Activated naive CD8-positive, alpha-beta T cell treated with anti-CD3 and anti-CD28 coated beads, Interleukin-2, amount 50 U/mL, for 24 hours (primary cell): Measurements from ENCODE around the gene NPHP4.
"Not testable (repeated sequence)": the region's sequence is repeated elsewhere in the genome, so short reads cannot be mapped to it uniquely, and the experiment has no call there.

ENCODE experiments used
- ATAC-seq: fragments of 150-1000 bp; cut with Tn5 transposase; one replicate; pipeline ENCODE4 v1.10.0; 2021
- DNase-seq: peaks from one replicate; pipeline ENCODE4 v3.0.0; 2021
- H3K27ac Mint-ChIP-seq: one replicate; pipeline ENCODE4 v1.8.0; 2021; ENCODE audit warnings: mild to moderate bottlenecking, mixed read lengths
- H3K27me3 Mint-ChIP-seq: one replicate; pipeline ENCODE4 v1.8.0; 2021; ENCODE audit warnings: mixed read lengths
- H3K36me3 Mint-ChIP-seq: one replicate; pipeline ENCODE4 v1.8.0; 2021; ENCODE audit warnings: low read depth, mixed read lengths
- H3K4me1 Mint-ChIP-seq: one replicate; pipeline ENCODE4 v1.8.0; 2021; ENCODE audit warnings: mixed read lengths
- H3K4me3 Mint-ChIP-seq: one replicate; pipeline ENCODE4 v1.8.0; 2021; ENCODE audit warnings: mild to moderate bottlenecking, moderate library complexity, mixed read lengths
- H3K9me3 Mint-ChIP-seq: one replicate; pipeline ENCODE4 v1.8.0; 2021; ENCODE audit warnings: mixed read lengths

The NPHP4 gene

DNA sequence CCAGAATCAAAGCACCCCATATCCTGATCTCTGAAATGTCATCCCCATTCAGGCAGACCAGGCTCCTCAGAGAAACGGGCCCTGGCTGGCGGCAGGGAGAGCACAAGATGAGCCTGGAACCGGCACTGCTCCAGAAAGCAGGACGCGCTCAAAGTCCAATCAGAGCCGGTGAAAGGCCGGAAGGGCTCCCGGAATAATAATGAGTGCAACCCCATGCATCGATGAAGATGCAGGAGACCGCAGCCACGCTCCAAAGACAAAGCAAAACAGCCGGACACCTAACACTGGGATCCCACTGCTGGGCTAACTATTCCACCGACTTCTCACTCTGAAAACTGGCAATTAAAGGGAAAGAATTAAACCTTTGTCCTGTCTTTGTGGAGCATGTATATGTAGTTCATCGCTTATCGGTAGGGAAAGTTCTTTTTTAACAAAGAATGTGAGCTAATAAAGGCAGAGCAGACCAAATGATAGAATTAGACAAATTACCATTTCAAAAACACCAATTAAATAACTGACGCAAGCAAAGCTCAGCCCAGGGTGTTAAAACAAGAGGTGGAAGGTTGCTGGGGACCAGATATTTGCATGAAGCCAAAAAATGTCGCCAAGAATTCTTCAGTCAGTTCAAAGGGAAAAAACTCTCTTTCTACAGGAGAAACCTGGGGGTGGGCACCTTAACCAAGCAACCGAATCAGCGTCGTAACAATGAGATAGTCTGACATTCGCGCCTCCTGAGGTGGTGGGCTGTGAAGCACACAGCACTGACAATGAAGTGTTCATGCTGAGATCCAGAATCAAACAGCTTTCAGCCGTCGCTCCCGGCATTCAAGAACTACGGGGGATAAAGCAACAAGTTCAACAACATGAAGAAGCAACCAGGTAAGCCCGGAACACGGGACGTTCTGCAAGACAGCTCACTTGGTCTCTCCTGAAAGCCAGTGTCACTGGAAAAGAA is 95.2 kb downstream of the NPHP4 start:
- Mint-ChIP-seq H3K9me3 (no peaks in the 10 kb centered on the region), H3K4me1 (no peaks in the 10 kb centered on the region), H3K27ac (no peak overlapping the region), H3K27me3 (no peaks in the 10 kb centered on the region), H3K4me3 (no peak overlapping the region), H3K36me3 (peaks cover 10% of the 10 kb centered on the region)
- ATAC-seq (no peak), DNase-seq (no peak)

DNA sequence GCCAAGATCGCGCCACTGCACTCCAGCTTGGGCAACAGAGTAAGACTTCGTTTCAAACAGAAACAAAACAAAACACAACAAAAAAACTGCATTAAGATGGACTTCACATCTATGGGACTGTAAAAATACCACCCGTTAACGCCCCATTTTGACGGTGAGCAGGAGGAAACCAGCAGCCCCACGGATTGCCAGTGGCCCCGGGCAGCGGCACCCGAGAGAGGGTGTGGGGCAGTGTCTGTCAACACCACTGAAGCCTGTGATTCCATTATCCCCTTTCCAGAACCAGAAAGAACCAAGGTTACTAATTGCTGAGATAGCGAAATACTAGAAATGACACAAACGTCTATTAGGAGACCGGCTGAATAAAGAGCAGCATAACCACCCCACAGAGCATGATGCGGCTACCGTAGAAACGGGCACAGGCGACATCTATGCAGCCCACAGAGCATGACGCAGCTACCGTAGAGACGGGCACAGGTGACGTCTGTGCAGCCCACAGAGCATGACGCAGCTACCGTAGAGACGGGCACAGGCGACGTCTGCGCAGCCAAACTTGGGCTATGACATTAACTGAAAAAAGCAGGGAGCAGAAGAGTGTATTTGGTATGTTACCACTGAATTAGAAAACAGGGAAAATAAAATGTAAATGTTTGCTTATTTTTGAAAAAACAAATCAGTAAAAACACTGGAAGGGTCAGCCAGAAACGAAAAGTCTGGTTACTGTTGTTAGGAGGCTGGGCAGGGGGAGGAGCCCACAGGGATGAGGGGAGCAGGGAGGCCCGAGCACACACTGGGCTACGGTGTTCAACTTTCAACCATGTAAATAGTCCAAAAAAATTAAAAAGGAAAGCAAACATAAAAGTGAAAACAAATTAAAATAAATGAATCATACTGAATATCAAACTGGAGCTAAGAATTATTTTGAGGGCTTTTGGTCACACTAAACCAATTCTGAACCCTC is 96.5 kb downstream of the NPHP4 start:
- H3K27me3 Mint-ChIP-seq = no peaks in the 10 kb centered on the region
- no peaks in the 10 kb centered on the region for H3K4me1 Mint-ChIP-seq
- no peaks in the 10 kb centered on the region for H3K9me3 Mint-ChIP-seq
- peaks cover 10% of the 10 kb centered on the region for H3K36me3 Mint-ChIP-seq
- H3K4me3 Mint-ChIP-seq = no peak overlapping the region
- DNase-seq (no peak), ATAC-seq (no peak)
- H3K27ac Mint-ChIP-seq = no peak overlapping the region

DNA sequence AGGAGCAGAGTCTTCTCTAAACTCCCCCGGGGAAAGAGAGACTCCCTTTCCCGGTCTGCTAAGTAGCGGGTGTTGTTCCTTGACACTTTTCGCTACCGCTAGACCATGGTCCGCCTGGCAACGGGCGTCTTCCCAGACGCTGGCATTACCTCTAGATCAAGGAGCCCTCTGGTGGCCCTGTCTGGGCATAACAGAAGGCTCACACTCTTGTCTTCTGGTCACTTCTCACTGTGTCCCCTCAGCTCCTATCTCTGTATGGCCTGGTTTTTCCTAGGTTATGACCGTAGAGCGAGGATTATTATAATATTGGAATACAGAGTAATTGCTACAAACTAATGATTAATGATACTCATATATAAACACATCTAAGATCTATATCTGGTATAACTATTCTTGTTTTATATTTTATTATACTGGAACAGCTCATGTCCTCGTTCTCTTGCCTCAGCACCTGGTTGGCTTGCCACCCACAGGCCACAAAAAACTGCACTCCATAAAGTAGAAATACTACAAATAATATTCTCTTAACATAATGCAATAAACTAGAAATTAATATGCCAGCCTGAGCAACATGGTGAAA is 98.4 kb downstream of the NPHP4 start:
- ATAC-seq, H3K27me3 Mint-ChIP-seq, DNase-seq, H3K4me1 Mint-ChIP-seq, H3K9me3 Mint-ChIP-seq, H3K4me3 Mint-ChIP-seq, H3K27ac Mint-ChIP-seq, H3K36me3 Mint-ChIP-seq: not testable (repeated sequence)

DNA sequence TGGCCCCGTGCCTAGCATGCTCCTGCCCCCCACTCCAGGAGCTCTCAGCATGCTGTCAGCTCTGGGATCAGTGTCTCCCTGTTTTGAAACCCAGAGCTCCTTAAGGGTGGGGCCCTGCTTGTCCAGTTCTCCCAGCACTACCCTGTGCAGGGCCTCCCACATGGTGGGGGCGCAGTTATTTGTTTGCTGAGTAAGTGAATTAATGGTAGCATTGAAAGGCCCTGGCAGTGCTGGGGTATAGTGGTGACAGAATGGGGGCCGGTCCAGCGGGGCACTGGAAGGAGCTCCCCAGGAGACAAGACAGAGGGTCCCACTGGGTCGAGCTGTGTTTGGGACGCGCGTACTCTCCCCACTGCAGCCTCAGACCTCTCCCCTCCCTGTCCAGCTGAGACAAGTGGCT is 99.9 kb downstream of the NPHP4 start:
- Mint-ChIP-seq H3K9me3 (no peaks in the 10 kb centered on the region), H3K36me3 (peaks cover 6% of the 10 kb centered on the region), H3K27ac (no peak overlapping the region), H3K27me3 (no peaks in the 10 kb centered on the region), H3K4me3 (no peak overlapping the region), H3K4me1 (no peaks in the 10 kb centered on the region)
- DNase-seq (no peak), ATAC-seq (no peak)

DNA sequence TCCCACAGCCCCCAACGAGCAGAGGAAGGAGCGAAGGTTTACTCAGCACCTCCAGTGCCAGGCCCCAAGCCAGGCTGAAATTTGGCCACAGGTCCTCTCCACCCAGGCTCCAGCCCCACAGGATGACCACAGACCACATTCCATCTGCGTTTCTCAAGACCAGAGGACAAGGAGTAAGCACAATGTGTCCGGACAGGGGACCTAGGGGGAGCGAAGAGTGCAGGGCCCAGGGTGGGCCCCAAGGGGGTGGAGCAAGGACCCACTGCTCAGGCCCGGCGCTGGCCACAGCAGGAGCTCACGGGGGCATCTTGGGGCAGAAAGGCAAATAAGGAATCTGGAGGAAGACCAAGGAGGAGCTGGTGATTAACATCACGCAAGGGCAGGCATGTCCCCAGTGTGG is 100.5 kb downstream of the NPHP4 start:
- Mint-ChIP-seq H3K36me3 (peaks cover 6% of the 10 kb centered on the region), H3K27me3 (no peaks in the 10 kb centered on the region), H3K4me1 (no peaks in the 10 kb centered on the region), H3K27ac (no peak overlapping the region), H3K9me3 (no peaks in the 10 kb centered on the region), H3K4me3 (no peak overlapping the region)
- ATAC-seq (no peak), DNase-seq (no peak)

DNA sequence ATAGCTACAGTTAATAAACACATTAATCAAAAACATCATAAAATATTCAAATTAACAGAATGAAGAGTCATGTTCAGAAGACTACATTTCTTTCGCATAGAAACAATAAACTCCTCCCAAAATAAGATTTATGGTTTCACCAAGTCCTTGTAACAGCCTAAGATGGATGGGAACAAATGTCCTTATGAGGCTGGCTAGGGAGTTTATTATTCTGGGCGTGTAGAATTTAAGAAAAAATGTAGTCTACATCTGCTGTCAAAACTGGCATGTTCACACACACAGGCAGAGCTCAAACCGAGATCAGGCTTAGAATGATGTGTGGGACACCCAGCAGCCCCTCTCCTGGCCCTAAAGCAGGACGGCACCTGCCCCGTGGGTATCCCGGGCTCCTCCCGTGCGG is 101.1 kb downstream of the NPHP4 start:
- no peaks in the 10 kb centered on the region for H3K4me1 Mint-ChIP-seq
- no peaks in the 10 kb centered on the region for H3K9me3 Mint-ChIP-seq
- ATAC-seq (no peak), DNase-seq (no peak)
- no peaks in the 10 kb centered on the region for H3K27me3 Mint-ChIP-seq
- H3K27ac Mint-ChIP-seq = no peak overlapping the region
- H3K4me3 Mint-ChIP-seq = no peak overlapping the region
- peaks cover 6% of the 10 kb centered on the region for H3K36me3 Mint-ChIP-seq

DNA sequence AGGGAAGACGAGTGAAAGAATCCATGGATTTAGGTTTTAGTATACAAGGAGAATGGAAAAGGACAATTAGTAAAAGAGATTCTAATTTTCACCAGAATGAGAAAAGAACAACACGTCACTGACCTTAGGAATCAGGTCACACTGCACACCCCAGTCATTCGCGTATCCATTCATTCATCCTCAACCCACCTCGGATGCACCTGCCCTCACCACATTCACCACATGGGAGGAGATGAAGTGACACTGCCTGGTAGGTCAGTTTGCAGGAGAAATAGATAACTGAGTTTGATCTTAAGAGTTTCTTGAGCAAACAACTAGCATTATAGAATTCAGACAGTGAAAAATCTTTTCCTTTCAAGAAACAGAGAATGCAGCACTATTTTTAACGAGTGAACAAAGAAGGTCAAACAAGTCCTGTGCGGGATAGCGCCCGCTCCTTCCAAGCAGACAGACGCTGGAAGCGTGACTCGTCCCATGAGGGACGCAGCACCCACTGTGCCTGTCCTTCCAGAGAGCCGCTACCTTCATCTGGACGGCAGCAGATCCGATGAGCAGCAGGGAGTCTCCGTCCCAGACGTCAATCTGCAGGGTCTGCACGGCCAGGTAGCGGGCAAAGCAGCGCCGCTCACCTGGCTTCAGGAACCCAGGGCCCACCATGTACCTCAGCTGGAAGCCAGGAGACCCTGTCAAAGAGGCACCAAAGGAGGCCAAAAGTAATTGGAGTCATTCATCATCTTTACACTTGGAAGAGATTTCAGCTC is 101.7 kb downstream of the NPHP4 start:
- Mint-ChIP-seq H3K4me3 (no peak overlapping the region), H3K4me1 (no peaks in the 10 kb centered on the region), H3K27ac (no peak overlapping the region), H3K27me3 (no peaks in the 10 kb centered on the region), H3K36me3 (peaks cover 6% of the 10 kb centered on the region), H3K9me3 (no peaks in the 10 kb centered on the region)
- no peak for DNase-seq
- ATAC-seq = no peak

DNA sequence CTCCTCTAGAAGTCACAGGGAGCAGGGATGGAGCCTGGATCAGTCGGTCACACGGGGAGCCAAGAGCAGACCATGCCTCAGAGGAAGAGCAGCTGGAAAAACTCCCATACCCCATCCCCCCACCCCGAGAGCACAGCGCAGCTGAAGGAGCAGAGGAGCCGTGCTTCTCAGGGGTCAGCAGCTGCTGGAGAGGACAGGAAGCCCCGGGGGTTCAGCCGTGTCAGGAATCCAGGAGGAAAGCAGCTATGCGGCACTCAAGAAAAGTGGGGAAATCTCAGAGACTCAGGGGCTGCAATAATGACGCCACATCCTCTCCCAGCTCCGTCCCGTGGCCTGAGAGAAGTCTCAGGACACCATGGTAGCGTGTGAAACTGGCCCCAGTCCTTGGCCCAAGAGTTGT is 102.3 kb downstream of the NPHP4 start:
- Mint-ChIP-seq H3K27ac (no peak overlapping the region), H3K36me3 (peaks cover 5% of the 10 kb centered on the region), H3K4me3 (no peak overlapping the region), H3K27me3 (no peaks in the 10 kb centered on the region), H3K4me1 (no peaks in the 10 kb centered on the region), H3K9me3 (no peaks in the 10 kb centered on the region)
- DNase-seq = no peak
- ATAC-seq = no peak

DNA sequence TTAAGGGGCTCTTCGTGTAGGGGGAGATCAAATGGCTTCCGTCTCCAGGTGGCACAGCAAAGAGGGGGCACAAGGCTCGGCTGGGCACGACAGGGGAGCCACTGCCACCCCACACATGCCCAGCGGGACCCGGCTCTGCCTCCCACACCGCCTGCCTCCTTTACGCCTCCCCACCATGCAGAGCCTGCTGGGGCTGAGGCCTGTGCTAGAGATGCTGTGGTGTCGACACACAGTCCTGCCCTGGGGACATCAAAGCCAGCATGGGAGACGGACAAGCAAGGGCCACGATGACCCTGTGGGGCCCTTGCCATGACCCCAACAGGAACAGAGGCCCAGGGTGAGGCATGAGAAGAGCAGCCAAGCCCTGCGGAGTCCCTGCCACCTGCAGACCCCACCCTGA is 102.8 kb downstream of the NPHP4 start:
- no peaks in the 10 kb centered on the region for H3K9me3 Mint-ChIP-seq
- H3K4me3 Mint-ChIP-seq = no peak overlapping the region
- DNase-seq = no peak
- no peak overlapping the region for H3K27ac Mint-ChIP-seq
- no peaks in the 10 kb centered on the region for H3K27me3 Mint-ChIP-seq
- peaks cover under 1% of the 10 kb centered on the region for H3K36me3 Mint-ChIP-seq
- H3K4me1 Mint-ChIP-seq = no peaks in the 10 kb centered on the region
- no peak for ATAC-seq

DNA sequence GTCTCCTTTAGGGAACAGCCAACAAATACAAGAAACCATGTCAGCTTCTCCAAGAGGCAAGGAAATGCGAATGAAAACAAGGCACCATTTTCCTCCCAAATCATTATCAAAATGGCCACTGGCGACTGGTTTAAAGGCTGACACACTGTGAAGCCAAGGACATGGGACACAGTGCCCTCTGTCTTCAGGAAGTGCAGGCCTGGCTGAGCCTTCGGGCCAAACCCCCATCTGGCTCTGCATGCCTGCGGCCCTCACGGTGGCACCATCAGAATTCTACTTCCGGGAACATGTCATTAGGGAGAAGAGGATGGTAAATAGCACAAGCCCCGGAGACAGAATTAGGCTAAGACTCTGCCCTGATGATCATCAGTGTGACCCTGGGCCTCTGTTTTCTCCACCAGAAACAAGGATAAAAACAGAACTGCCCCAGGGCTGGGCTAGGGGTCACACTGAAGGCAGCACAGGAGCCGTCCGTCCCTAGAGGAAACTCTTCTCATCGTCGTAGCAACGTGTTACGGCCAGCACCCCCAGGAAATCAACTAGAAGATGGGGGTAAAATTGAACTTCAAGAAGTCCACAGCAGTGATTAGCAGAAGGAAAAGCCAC is 103.5 kb downstream of the NPHP4 start:
- DNase-seq = no peak
- no peaks in the 10 kb centered on the region for H3K9me3 Mint-ChIP-seq
- no peak overlapping the region for H3K27ac Mint-ChIP-seq
- H3K36me3 Mint-ChIP-seq = no peaks in the 10 kb centered on the region
- H3K4me1 Mint-ChIP-seq = no peaks in the 10 kb centered on the region
- H3K4me3 Mint-ChIP-seq = no peak overlapping the region
- H3K27me3 Mint-ChIP-seq = no peaks in the 10 kb centered on the region
- ATAC-seq = no peak

DNA sequence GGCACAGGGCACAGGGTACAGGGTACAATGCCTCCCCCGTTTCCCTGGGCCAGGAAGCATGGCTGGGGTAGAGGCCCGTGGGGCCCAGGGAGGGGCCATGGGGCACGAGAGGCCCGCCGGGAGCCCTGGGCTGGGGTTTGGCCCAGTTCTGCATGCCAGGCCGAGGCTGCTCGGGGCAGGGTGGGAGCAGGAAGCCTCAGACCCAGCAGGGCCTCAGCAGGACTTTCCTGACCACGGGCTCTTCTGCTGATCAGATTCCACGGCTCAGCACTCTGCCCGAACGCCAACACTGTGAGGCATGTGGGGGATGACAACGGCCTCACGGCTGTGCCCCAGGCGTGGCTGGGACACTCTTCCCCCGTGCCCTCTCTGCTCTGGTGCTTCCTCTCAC is 104.3 kb downstream of the NPHP4 start:
- no peaks in the 10 kb centered on the region for H3K27me3 Mint-ChIP-seq
- ATAC-seq (no peak), DNase-seq (no peak)

DNA sequence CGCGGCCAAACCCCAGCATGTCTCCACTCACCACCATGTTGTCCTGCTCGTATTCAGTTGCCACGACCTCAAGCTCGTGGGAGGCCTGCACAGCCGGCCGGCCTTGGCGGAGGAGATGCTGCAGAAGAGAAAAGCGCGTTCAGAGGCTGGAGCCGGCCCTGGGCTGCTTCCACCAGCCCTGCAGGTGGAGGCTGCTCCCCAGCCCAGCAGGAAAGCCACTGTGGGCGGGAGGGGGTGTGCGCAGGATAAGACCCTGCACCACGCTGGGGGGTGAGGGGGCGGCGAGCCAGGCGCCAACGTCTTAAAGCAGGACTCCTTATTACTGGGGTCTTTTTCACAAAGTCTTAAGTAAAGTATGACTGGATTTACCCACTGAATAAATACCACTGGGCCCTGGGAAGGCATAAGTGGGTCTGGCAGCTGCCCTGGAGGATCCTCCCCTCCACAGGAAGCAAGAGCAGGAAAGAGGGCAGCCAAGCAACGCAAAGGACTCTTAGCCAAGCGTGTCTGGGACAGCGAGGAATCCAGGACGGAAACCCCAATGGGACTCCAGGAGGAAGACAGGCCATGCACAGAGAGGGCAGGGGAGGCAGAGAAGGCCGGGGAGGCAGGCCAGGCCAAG is 104.8 kb downstream of the NPHP4 start:
- no peak overlapping the region for H3K27ac Mint-ChIP-seq
- H3K27me3 Mint-ChIP-seq = no peaks in the 10 kb centered on the region
- no peak for DNase-seq
- H3K4me3 Mint-ChIP-seq = no peak overlapping the region
- no peak for ATAC-seq
- no peaks in the 10 kb centered on the region for H3K9me3 Mint-ChIP-seq
- H3K4me1 Mint-ChIP-seq = no peaks in the 10 kb centered on the region
- H3K36me3 Mint-ChIP-seq = no peaks in the 10 kb centered on the region

More for the DNA sequence above, 104.3 kb downstream of the NPHP4 start:
- H3K27ac Mint-ChIP-seq = no peak overlapping the region
- no peaks in the 10 kb centered on the region for H3K9me3 Mint-ChIP-seq
- H3K36me3 Mint-ChIP-seq = no peaks in the 10 kb centered on the region
- no peaks in the 10 kb centered on the region for H3K4me1 Mint-ChIP-seq
- H3K4me3 Mint-ChIP-seq = no peak overlapping the region

DNA sequence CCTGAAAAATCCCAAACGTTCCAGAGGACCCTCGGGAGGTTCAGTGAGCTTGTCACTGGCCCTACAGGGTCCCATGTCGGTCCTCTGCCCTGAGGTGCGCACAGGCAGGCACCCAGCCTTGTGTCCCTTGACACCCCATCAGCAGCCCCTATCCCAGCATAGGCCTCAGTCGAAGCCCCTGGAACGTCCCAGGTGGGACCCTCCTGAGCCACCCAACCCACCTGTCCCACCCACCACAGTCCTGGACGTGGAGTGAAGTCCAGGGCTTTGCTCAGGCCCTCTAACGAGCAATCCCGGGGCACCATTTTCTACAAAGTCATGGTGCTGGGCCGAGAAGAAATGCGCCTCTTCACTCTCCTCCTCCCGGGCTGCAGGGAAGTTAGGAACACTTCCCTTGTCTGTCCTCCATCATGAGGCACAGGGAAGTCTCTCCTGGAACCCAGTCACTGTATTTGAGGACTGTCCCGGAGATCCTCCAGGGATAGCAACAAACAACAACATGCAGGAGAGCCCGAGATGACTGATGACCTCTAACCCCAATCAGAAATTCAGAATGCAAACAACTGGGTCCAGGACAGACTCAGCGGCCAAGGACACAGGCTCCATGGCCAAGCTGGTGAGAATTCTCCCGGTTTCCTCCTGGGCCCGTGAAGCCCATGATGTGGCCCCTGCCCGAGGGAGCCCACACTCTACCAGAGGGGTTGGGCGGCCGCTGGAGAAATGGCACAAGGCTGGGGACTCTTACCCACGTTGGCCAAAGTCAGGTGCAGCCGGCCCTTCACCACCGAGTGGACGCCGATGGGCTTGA is 105.5 kb downstream of the NPHP4 start:
- DNase-seq (no peak), ATAC-seq (no peak)
- Mint-ChIP-seq H3K4me1 (no peaks in the 10 kb centered on the region), H3K27me3 (no peaks in the 10 kb centered on the region), H3K4me3 (no peak overlapping the region), H3K27ac (no peak overlapping the region), H3K9me3 (no peaks in the 10 kb centered on the region), H3K36me3 (no peaks in the 10 kb centered on the region)
